Activated CD4-positive, alpha-beta T cell treated with anti-CD3 and anti-CD28 coated beads, Interleukin-2, Interleukin-4, amounts not matched to agents 100 ng/mL and 50 ng/mL, durations not matched to agents 16 hours and 8 hours (primary cell): ENCODE measurements around the gene CALCR.
A peak's percentile ranks its signal among the peaks of the same experiment; 100 is the strongest.
"Not testable (repeated sequence)": the region's sequence is repeated elsewhere in the genome, so short reads cannot be mapped to it uniquely, and the experiment has no call there.

Source experiments
- DNase-seq: peaks from one replicate; pipeline ENCODE4 v3.0.0-alpha.2; 2020; ENCODE audit warnings: low spot score

The CALCR gene

GRCh38 chr7:93562106-93562505, 12.4 kb downstream of the CALCR start:
- DNase-seq, result no peak

GRCh38 chr7:93559639-93560491, 14.7 kb downstream of the CALCR start:
- DNase-seq, result no peak

- DNase-seq, result no peak
These were observed 15.6 kb downstream of the CALCR start for GRCh38 chr7:93558705-93559614.

- DNase-seq, result no peak
These were observed 22.6 kb downstream of the CALCR start for GRCh38 chr7:93551931-93552330.

- peak; percentile 15 for DNase-seq
These were observed 23.2 kb downstream of the CALCR start for GRCh38 chr7:93551063-93551895.

GRCh38 chr7:93547716-93548115, 26.8 kb downstream of the CALCR start:
- DNase-seq, result no peak

GRCh38 chr7:93544691-93545090, 29.8 kb downstream of the CALCR start:
- DNase-seq, result no peak

GRCh38 chr7:93538061-93538460, 36.5 kb downstream of the CALCR start:
- no peak for DNase-seq

- no peak for DNase-seq
These were observed 38.9 kb downstream of the CALCR start for GRCh38 chr7:93535616-93536015.

GRCh38 chr7:93530701-93531100, 43.8 kb downstream of the CALCR start:
- DNase-seq, result no peak

GRCh38 chr7:93516834-93517233, 57.7 kb downstream of the CALCR start:
- no peak for DNase-seq

GRCh38 chr7:93515144-93515543, 59.4 kb downstream of the CALCR start:
- DNase-seq, result no peak

GRCh38 chr7:93509303-93509702, 65.2 kb downstream of the CALCR start:
- no peak for DNase-seq

GRCh38 chr7:93503088-93503487, 71.4 kb downstream of the CALCR start:
- no peak for DNase-seq

GRCh38 chr7:93491860-93492259, 82.7 kb downstream of the CALCR start:
- not testable (repeated sequence) for DNase-seq

GRCh38 chr7:93476491-93477344, 97.8 kb downstream of the CALCR start:
- DNase-seq, result no peak

GRCh38 chr7:93475811-93476210, 98.7 kb downstream of the CALCR start:
- DNase-seq, result no peak

- no peak for DNase-seq
These were observed 103.1 kb downstream of the CALCR start for GRCh38 chr7:93471456-93471855.

GRCh38 chr7:93463764-93464163, 110.8 kb downstream of the CALCR start:
- DNase-seq, result no peak

GRCh38 chr7:93461350-93461749, 113.2 kb downstream of the CALCR start:
- DNase-seq, result no peak

GRCh38 chr7:93453262-93453661, 121.3 kb downstream of the CALCR start:
- no peak for DNase-seq
